ENCODE results near the gene ALDH1A3.

DNA sequence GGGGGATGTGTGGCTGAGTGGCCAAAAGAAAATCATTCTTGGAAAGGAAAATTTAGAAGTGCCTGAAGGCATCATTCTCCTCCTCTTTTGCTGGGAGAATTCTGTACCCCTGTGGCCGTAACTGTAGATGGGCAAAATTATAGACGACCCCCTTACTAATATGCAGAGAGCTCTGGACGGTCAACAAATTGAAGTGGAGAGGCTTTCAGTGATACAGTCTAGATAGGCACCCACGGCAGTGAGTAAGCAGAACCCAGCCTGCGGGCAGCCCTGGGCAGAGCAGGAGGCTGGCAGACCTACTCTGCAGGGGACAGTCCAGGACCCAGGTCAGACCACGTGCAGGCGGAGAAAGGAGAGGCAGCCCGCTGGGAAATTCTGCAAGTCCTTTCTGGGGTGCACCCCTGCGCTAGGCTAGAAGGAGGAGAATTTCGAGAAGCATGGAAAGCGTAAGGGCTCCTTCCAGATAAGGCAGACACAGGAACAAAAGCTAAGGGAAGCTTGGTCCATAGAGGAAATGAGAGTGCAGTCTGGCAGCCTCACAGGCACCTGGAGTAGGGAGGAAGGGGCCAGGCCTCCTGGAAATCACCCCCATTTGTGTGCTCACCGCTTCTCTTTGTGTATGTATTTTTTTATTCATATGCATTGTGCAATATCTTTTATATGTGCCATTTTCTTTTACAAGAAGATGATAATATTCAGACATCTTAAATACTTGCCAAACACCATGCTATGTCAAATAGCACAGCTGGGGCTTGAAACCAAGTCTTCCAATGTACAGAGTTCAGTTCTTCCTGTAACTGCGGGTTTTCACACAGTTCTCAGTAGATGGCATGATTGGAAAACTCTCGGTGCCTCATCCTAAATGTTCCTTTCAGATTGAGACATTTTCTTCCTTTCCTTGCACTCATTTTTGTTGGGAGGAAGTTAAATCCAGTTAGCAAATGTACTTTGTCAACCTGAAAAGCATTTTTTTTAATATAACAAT, 79.7 kb downstream of the ALDH1A3 start:
- TF ChIP-seq, protein P1, sequence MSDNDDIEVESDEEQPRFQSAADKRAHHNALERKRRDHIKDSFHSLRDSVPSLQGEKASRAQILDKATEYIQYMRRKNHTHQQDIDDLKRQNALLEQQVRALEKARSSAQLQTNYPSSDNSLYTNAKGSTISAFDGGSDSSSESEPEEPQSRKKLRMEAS (IDR thresholded peaks at IDR 0.05; ENCODE audit: low read depth), result no peak
- TF ChIP-seq NFIC (IDR thresholded peaks at IDR 0.05; ENCODE audit: borderline replicate concordance), result no peak
- TF ChIP-seq, protein P2, sequence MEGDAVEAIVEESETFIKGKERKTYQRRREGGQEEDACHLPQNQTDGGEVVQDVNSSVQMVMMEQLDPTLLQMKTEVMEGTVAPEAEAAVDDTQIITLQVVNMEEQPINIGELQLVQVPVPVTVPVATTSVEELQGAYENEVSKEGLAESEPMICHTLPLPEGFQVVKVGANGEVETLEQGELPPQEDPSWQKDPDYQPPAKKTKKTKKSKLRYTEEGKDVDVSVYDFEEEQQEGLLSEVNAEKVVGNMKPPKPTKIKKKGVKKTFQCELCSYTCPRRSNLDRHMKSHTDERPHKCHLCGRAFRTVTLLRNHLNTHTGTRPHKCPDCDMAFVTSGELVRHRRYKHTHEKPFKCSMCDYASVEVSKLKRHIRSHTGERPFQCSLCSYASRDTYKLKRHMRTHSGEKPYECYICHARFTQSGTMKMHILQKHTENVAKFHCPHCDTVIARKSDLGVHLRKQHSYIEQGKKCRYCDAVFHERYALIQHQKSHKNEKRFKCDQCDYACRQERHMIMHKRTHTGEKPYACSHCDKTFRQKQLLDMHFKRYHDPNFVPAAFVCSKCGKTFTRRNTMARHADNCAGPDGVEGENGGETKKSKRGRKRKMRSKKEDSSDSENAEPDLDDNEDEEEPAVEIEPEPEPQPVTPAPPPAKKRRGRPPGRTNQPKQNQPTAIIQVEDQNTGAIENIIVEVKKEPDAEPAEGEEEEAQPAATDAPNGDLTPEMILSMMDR (IDR thresholded peaks at IDR 0.05), result no peak
